SHP77 treated with DMSO at 0.1 percent for 48 hours (cell line): ENCODE measurements around the gene PLEKHS1.

ENCODE experiments used
- DNase-seq: peaks from one replicate; lab custom pipeline; 2025; lab: John Stamatoyannopoulos, UW

PLEKHS1 gene

GRCh38 chr10:113751181-113751732, at the start of gene PLEKHS1:
Gene PLEKHS1 (plus strand): TSS chr10:113751682. CDS start chr10:113755278, 3,596 bp downstream.
- DNase-seq: no peak

- no peak for DNase-seq
These were observed 46.7 kb upstream of the PLEKHS1 start for GRCh38 chr10:113704637-113705343.

- no peak for DNase-seq
These were observed 46.2 kb upstream of the PLEKHS1 start for GRCh38 chr10:113705344-113705652.

GRCh38 chr10:113706623-113707022, 44.9 kb upstream of the PLEKHS1 start:
- DNase-seq: no peak

- DNase-seq: no peak
These were observed 42.8 kb upstream of the PLEKHS1 start for GRCh38 chr10:113708640-113709039.

- no peak for DNase-seq
These were observed 42.2 kb upstream of the PLEKHS1 start for GRCh38 chr10:113709221-113709838.

GRCh38 chr10:113711142-113711541, 40.3 kb upstream of the PLEKHS1 start:
- DNase-seq: no peak

GRCh38 chr10:113712024-113712423, 39.5 kb upstream of the PLEKHS1 start:
- DNase-seq: no peak

- DNase-seq: no peak
These were observed 38.5 kb upstream of the PLEKHS1 start for GRCh38 chr10:113712755-113713639.

- DNase-seq: no peak
These were observed 37.9 kb upstream of the PLEKHS1 start for GRCh38 chr10:113713640-113713982.

GRCh38 chr10:113716109-113716910, 35.2 kb upstream of the PLEKHS1 start:
- no peak for DNase-seq

- DNase-seq: no peak
These were observed 32.3 kb upstream of the PLEKHS1 start for GRCh38 chr10:113718969-113719822.

GRCh38 chr10:113720386-113720785, 31.1 kb upstream of the PLEKHS1 start:
- DNase-seq: no peak

GRCh38 chr10:113732160-113732881, 19.2 kb upstream of the PLEKHS1 start:
- no peak for DNase-seq

- no peak for DNase-seq
These were observed 18.5 kb upstream of the PLEKHS1 start for GRCh38 chr10:113732966-113733365.

GRCh38 chr10:113733635-113734034, 17.8 kb upstream of the PLEKHS1 start:
- no peak for DNase-seq

GRCh38 chr10:113735913-113736312, 15.6 kb upstream of the PLEKHS1 start:
- peak; percentile 77 for DNase-seq

- DNase-seq: no peak
These were observed 14.9 kb upstream of the PLEKHS1 start for GRCh38 chr10:113736576-113736975.

GRCh38 chr10:113739031-113739430, 12.5 kb upstream of the PLEKHS1 start:
- no peak for DNase-seq

- no peak for DNase-seq
These were observed 11.9 kb upstream of the PLEKHS1 start for GRCh38 chr10:113739577-113739976.
